DMS53 (cell line): ENCODE measurements around the gene LRRC46.

Experiments used
- DNase-seq: peaks from one replicate; lab custom pipeline; 2025; lab: John Stamatoyannopoulos, UW

The LRRC46 gene

DNA sequence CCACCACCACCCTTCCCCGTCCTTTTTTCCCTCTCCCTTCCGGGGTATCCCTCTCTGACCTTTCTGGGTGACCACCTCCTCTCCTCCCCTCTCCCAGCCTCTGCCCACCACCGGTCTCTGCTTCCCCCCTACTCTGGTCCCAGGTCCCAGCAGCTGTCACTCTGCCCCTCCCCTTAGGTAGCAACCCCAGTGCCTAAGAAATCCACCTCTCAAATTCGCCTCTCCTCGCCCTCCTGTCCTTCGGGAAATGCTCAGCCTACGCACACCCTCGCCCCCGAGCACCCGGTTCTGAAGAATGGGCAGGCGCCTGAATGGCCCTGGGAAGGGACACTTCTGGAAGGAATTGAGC lies 20.3 kb downstream of the LRRC46 start:
- DNase-seq, result peak; percentile 39

DNA sequence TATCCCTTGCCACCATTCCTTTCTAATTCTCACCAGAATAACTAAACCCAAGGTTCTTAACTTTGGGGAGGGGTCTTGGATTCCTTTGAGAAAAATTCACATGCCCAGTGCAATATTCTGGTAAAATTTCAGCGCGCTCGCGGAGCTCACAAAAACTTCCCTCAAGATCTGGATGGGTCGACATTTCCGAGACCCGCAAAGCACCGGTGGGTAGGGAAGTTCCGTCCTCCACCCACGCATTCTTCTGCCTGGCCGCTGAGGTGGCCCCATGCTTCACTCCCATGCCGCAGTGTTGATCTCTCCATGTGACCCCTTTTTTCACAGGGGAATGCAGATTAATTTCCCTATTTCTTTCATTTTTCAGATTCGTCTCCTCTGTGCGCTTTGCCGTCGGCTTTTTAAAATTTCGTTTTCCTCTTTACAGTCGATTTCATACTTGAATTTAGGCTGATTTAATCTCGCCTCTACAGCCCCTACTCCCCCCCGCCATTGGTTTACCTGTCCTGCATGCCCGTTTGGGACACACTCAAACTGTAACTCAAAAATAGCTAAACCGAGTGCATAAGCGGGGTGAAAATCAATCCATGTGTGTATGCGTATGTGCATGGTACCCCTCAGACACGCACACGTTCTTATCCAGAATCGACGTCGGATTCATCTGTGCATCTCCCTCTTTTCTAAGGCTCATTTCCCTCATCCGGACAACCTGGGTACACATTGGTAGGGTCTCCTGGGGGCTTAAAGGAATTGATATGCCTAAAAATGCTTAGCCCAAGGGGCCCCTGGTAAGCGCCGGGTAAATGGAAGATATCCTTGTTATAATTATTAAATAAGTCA lies 20.9 kb downstream of the LRRC46 start:
- peak; percentile 33 for DNase-seq

DNA sequence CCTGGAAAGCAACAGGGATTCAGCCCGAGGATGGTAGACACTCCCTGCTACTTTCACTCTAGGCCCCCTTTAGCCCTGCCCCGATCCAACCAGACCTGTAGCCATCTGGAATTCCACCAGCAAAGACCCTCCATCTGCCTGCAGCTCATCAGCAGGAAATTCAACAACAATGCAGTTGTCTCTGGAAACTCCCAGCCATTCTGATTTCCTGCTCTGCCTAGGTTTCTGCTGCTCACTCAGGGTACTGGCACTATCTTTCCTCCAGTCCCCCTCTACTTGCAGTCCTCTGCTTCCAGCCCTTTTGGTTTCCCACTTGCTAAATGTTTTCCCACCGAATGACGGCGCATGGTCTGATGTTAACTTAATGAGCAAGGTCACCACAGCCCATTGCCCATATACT lies 22.1 kb downstream of the LRRC46 start:
- DNase-seq, result no peak

- no peak for DNase-seq
Measured at GRCh38 chr17:47855737-47856136, 24.3 kb downstream of the LRRC46 start.

- DNase-seq, result no peak
Measured at GRCh38 chr17:47856830-47857229, 25.4 kb downstream of the LRRC46 start.

- DNase-seq, result no peak
Measured at GRCh38 chr17:47857551-47858455, 26.3 kb downstream of the LRRC46 start.

DNA sequence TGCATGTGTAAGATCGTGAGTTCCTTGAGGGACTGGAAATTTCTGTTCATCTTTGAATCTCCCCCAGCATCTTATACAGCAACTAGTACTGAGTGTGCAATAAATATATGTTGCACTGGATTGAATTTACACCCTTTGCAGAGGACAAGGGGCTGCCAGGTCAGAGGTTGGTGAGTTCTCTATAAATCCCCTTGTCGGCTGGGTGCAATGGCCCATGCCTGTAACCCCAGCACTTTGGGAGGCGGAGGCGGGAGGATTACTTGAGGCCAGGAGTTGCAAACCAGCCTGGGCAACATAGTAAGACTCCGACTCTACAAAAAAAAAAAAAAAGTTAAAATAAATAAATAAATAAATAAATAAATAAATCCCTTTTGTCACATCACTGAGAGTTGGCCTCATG lies 28.9 kb downstream of the LRRC46 start:
- no peak for DNase-seq

DNA sequence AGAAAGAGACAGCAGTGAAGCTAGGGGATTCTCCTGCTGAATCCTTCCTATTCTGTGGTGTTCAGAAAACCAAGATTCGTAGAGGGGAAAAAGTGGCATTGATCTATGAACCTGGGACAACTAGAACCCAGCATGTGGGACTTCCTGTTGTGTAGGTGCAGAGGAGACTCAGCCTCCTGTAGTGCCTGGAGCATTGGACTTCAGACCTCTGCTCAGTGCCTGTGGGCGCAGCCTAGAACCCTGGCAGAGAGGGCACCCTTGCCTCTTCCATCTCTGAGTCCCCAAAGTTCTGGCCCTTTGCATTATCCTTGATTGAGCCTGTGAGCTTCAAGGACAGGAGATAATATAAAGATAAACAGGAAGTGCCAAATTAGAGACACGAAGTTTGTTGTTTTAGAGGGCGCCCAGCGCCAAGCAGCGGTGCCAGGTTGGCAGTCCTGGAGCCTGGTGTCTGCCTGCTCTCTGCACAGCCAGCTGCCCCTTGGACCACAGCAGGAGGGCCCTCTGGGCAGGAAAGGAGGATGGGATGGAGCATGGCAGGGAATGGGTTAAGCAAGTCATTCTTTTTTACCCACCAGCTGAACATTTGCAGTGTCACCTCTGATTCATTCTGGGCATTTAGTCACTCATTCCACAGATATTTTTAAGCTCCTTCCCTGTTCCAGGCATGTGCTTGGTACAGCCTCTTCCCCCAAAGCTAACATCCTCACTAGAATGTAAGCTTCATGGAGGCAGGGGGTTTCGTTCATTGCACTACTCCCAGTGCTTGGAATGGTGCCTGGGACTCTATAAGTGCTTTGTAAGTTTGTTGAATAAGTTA lies 31.4 kb downstream of the LRRC46 start:
- peak; percentile 36 for DNase-seq

GRCh38 chr17:47864791-47865216 lies 33.3 kb downstream of the LRRC46 start:
- DNase-seq, result no peak

- DNase-seq, result no peak
Measured at GRCh38 chr17:47866941-47867340, 35.5 kb downstream of the LRRC46 start.

DNA sequence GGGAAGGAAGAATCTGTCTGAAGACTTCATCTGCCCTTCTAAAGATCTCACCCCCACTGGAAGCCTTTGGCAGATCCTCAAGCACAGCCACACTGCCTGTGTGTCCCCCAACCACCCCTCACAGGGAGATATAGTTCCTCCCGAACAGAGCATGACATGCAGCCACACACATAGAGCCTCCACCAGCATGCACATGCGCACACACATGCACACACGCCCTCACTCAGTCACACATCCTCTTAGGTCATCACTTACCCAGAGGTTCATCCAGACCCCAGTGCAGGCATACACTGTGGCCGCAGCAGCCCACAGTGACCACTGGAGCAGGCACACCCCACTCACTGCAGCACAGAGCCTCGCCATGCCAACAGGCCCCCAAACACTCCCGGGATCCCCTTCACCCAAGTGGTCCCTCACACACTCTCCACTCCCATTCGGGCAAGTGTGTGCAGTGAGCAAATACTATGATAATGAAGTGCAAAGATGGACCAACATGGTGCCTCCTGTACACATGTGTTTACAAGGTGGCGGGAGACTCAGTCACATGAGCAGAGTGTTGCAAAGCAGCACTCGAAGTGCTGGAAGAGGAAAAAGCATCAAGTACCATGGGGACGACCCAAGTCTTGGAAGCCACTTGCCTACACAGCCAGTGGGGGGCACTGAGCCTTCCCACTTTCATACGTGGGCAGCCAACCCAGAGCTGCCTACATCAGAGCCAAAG lies 36.5 kb downstream of the LRRC46 start:
- no peak for DNase-seq

DNA sequence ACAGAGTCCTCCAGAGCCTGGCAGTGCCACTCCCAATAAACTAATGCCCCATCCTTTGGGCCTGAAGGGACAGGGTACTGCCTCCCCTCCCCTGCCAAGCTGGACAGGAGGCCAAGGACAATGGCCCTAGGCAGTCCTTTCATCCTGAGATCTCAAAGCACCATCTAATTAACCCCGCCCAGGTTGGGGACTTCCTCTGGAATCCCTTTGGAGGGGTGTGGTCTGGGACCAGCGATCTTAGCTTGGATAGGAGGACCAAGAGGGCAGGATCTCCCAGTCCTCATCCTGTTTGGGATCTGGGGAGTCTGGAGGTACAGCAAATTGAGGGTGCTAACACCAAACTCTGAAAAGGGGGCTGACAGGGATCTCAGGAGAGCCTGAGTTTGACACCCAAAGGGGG lies 37.6 kb downstream of the LRRC46 start:
- DNase-seq, result no peak

DNA sequence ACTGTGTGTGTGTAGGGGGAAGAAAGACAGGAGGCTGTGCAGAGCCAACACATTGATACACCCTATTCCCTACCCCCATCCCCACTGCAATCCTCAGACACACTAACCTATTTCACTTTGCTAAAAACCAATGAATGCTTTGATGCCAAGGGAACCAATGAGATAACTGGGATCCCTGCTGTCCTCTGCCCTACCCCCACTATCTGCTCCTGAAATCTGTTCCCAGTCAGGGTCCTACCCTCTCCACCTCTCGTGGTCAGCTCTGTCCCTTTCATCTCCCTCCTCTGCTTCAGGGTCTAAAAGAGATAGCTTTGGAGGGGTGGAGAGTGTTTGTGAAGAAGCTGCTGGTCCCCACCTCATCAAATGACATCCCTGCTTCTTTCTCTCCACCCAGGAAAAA lies 38.6 kb downstream of the LRRC46 start:
- DNase-seq, result no peak

GRCh38 chr17:47871048-47871447 lies 39.6 kb downstream of the LRRC46 start:
- DNase-seq, result no peak

DNA sequence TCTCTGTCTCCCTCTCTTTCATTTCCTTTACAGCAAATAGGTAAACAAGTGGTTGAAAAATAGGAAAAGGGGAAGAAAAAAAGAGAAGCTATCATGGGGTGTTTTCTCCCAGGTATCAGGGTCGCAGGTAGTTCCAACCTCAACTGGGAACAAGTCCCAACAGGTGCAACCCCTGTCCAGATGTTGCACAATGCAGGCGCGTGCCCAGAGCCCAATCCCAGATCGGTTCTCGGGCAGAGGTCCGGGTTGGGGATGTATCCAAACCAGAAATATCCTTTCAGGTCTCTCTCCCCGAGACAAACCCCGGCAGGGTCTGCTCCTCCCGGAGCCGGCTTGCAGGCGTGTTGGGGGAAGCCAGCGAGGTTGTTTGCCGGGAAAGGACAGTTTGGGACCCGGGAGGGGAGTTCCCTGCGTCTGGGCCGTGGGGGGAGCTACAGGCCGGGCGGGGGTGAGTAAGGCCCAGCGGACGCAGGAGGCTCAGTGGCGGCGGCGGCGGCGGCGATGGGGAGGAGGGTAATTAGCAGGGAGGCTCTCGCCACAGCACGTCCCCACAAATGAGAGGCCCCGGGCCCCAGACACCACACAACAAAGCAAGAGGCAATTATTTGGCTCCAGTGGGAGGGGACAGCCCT lies 40.7 kb downstream of the LRRC46 start:
- no peak for DNase-seq

- no peak for DNase-seq
Measured at GRCh38 chr17:47872651-47873161, 41.2 kb downstream of the LRRC46 start.

- DNase-seq, result no peak
Measured at GRCh38 chr17:47873200-47874090, 42.0 kb downstream of the LRRC46 start.

GRCh38 chr17:47875011-47875985 lies 43.8 kb downstream of the LRRC46 start:
- DNase-seq, result no peak
